Spleen (tissue), 7 donors: ENCODE data around the gene ATG4A.

Source experiments
- POLR2A ChIP-seq, 3 donors: fragments of 450-650 bp; IDR thresholded peaks; one replicate each; pipeline ENCODE4 v1.5.1; 2017; ENCODE audit warnings: antibody characterized with exemption in 3 of 3, mild to moderate bottlenecking in 1 of 3
- POLR2AphosphoS5 ChIP-seq, 3 donors: sonication (generic); formaldehyde crosslinking; IDR thresholded peaks; one replicate each; pipeline ENCODE4 v1.5.1; 2017; ENCODE audit warnings: antibody characterized with exemption in 3 of 3
- TF ChIP-seq, protein P1 (sequence below), 11 experiments: fragments of 200-600 bp in 7 of 11; fragments of 450-650 bp in 4 of 11; sonication (generic) in 4 of 11; IDR thresholded peaks in 8 of 11; conservative IDR thresholded peaks in 3 of 11; 1 replicate in 7 of 11; 2 replicates in 4 of 11; pipeline versions ENCODE4 v1.4.0 to v1.8.0; 2016 to 2021; ENCODE audit warnings: antibody characterized with exemption in 11 of 11, inconsistent platforms in 4 of 11, mild to moderate bottlenecking in 1 of 11
- donor health status: DM: no; HTN: no; CAD: no; lungs with moderate emphysema.
- donor health status: DM: no; HTN: no; CAD: no.
- donor health status: DM: no; HTN: no; CAD: no.

DNA sequence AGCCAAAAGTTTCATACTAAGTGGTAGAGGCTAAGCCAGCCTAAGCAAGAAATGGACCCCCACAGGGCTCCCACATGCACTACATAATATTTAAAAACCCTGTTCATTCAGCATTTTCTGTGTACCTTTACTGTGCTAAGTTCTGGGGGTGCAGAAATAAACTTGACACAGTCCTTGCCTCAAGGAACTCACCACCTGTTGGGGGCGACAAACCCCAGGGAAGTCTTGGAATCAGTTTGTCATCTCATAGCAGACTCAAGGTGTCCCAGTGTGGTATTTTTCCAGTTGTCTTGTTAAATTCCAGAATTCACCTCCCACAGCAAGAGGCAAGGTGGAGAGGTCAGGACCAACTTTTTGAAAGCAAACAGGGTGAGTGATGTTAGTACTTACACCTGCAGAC lies 43.1 kb downstream of the ATG4A start:
- TF ChIP-seq, protein P1, sequence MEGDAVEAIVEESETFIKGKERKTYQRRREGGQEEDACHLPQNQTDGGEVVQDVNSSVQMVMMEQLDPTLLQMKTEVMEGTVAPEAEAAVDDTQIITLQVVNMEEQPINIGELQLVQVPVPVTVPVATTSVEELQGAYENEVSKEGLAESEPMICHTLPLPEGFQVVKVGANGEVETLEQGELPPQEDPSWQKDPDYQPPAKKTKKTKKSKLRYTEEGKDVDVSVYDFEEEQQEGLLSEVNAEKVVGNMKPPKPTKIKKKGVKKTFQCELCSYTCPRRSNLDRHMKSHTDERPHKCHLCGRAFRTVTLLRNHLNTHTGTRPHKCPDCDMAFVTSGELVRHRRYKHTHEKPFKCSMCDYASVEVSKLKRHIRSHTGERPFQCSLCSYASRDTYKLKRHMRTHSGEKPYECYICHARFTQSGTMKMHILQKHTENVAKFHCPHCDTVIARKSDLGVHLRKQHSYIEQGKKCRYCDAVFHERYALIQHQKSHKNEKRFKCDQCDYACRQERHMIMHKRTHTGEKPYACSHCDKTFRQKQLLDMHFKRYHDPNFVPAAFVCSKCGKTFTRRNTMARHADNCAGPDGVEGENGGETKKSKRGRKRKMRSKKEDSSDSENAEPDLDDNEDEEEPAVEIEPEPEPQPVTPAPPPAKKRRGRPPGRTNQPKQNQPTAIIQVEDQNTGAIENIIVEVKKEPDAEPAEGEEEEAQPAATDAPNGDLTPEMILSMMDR (IDR thresholded peaks at IDR 0.05 in 8 of 11, conservative IDR thresholded peaks at IDR 0.05 in 3 of 11), result no peak
- TF ChIP-seq POLR2AphosphoS5 (IDR thresholded peaks at IDR 0.05) (no peak), POLR2A (IDR thresholded peaks at IDR 0.05) (no peak)
